ENCODE results near the gene IFIT3. TPM values are rescaled to one million over a fixed set of nuclear protein-coding genes. Genes with fewer than 3 reads are reported as not detected.

Gene IFIT3
- total RNA-seq, 2 experiments from 2014 or later: 11.5 to 12.8 TPM

DNA sequence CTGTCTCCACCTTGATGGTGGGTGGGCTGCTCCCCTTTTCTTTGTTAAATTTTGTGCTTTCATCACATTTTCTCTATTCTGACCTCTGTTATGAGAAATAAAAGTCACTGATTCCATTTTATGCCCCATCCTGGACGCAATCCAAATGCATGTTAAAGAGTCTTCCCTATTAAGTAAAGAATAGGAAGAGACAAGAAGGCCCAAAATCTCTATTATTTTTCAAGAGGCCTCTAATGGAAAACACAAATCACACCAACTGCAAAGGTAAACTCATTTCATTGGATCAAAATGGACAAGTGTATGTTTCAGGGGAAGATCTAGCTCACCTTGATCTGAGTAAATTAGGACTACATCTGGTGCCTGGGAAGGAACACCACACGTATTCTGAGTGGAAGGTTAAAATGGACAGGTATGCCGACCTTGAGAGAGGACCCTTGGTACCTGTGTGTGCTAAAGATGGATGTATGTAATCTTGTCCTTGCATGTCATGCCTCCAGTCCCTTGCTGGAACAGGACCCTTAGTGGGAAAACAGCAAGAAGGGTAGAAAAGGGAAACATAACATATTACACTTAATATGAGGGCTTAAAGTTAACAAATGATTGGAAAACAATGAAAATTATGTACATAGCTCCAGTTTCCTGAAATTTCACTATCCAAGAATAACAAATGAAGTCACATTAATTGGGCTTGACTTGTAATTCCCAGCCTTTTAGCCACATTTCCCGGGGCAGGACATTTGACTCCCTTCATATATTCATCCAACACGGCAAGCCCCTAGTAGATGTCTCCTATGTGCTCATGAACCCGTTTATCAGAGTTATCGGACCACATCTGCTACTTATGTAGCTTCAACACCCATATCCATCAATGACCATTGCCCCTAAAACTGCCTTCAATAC lies 18.4 kb upstream of the IFIT3 start:
- Mint-ChIP-seq H3K27me3 (no peaks in the 10 kb centered on the region), H3K4me1 (ENCODE audit: low read depth) (peaks cover 4% of the 10 kb centered on the region), H3K27ac (no peak overlapping the region), H3K9me3 (peaks cover 5% of the 10 kb centered on the region), H3K36me3 (ENCODE audit: low read depth) (peaks cover 58% of the 10 kb centered on the region), H3K4me3 (no peak overlapping the region)
- CTCF ChIA-PET: no interaction called here
- Histone ChIP-seq H3K4me1 (ENCODE audit: insufficient read depth, low read length) (no peaks in the 10 kb centered on the region), H3K36me3 (ENCODE audit: insufficient read depth, low read length) (peaks cover 30% of the 10 kb centered on the region), H3K27me3 (ENCODE audit: control insufficient read depth in 1 of 2, insufficient read depth in 2 of 2, low read length in 2 of 2) (no peaks in the 10 kb centered on the region), H3K9me3 (ENCODE audit: control insufficient read depth in 1 of 2, insufficient read depth in 1 of 2, low read length in 2 of 2) (peaks cover 0 to 10% of the 10 kb centered on the region in 2 experiments), H3K4me3 (ENCODE audit: low read length) (no peak overlapping the region), H3K27ac (ENCODE audit: low read depth in 1 of 2, low read length in 2 of 2) (no peak overlapping the region)
- ATAC-seq (ENCODE audit: poor library complexity): no peak
- intact Hi-C loops (cut with DNase I, micrococcal nuclease): no loop called here
- no peak for DNase-seq
- POLR2A ChIA-PET: interaction anchor here (1.4 kb wide), 1 partner anchor 18 kb away, joined by 3 read pairs; the partner anchor contains the start of gene IFIT3
- no peak for TF ChIP-seq CTCF (IDR thresholded peaks at IDR 0.05)

- peaks cover 30% of the 10 kb centered on the region for H3K36me3 ChIP-seq (ENCODE audit: insufficient read depth, low read length)
- no peaks in the 10 kb centered on the region for H3K4me1 Mint-ChIP-seq (ENCODE audit: low read depth)
- H3K4me3 Mint-ChIP-seq: no peak overlapping the region
- no peaks in the 10 kb centered on the region for H3K27me3 Mint-ChIP-seq
- H3K36me3 Mint-ChIP-seq (ENCODE audit: low read depth): peaks cover 49% of the 10 kb centered on the region
- peaks cover 5% of the 10 kb centered on the region for H3K9me3 Mint-ChIP-seq
- TF ChIP-seq CTCF (IDR thresholded peaks at IDR 0.05): no peak
- H3K27ac Mint-ChIP-seq: no peak overlapping the region
- POLR2A ChIA-PET: no interaction called here
- H3K4me3 ChIP-seq (ENCODE audit: low read length): no peak overlapping the region
- H3K4me1 ChIP-seq (ENCODE audit: insufficient read depth, low read length): no peaks in the 10 kb centered on the region
- no peak overlapping the region for H3K27ac ChIP-seq (ENCODE audit: low read depth in 1 of 2, low read length in 2 of 2)
- ATAC-seq (ENCODE audit: poor library complexity) (no peak), DNase-seq (no peak)
- CTCF ChIA-PET: no interaction called here
- no peaks in the 10 kb centered on the region for H3K27me3 ChIP-seq (ENCODE audit: control insufficient read depth in 1 of 2, insufficient read depth in 2 of 2, low read length in 2 of 2)
- intact Hi-C loops (cut with DNase I, micrococcal nuclease): no loop called here
- peaks cover 0 to 10% of the 10 kb centered on the region in 2 experiments for H3K9me3 ChIP-seq (ENCODE audit: control insufficient read depth in 1 of 2, insufficient read depth in 1 of 2, low read length in 2 of 2)
Measured at GRCh38 chr10:89310056-89310893, 17.5 kb upstream of the IFIT3 start.

GRCh38 chr10:89312973-89313372 lies 14.8 kb upstream of the IFIT3 start:
- H3K27ac Mint-ChIP-seq: no peak overlapping the region
- ATAC-seq (ENCODE audit: poor library complexity): no peak
- H3K9me3 ChIP-seq (ENCODE audit: control insufficient read depth in 1 of 2, insufficient read depth in 1 of 2, low read length in 2 of 2): peaks cover 0 to under 1% of the 10 kb centered on the region in 2 experiments
- H3K27ac ChIP-seq (ENCODE audit: low read depth in 1 of 2, low read length in 2 of 2): no peak overlapping the region
- H3K9me3 Mint-ChIP-seq: peaks cover under 1% of the 10 kb centered on the region
- peaks cover 6% of the 10 kb centered on the region for H3K36me3 ChIP-seq (ENCODE audit: insufficient read depth, low read length)
- H3K4me3 ChIP-seq (ENCODE audit: low read length): no peak overlapping the region
- no peaks in the 10 kb centered on the region for H3K27me3 ChIP-seq (ENCODE audit: control insufficient read depth in 1 of 2, insufficient read depth in 2 of 2, low read length in 2 of 2)
- no peak for DNase-seq
- H3K4me1 Mint-ChIP-seq (ENCODE audit: low read depth): peaks cover 6% of the 10 kb centered on the region
- intact Hi-C loops (cut with DNase I, micrococcal nuclease): no loop called here
- peaks cover 5% of the 10 kb centered on the region for H3K4me1 ChIP-seq (ENCODE audit: insufficient read depth, low read length)
- H3K27me3 Mint-ChIP-seq: no peaks in the 10 kb centered on the region
- no peak for TF ChIP-seq CTCF (IDR thresholded peaks at IDR 0.05)
- CTCF ChIA-PET: interaction anchor here (0.9 kb wide), 1 partner anchor 11 kb away, joined by 3 read pairs; no protein-coding TSS in a partner anchor
- POLR2A ChIA-PET: no interaction called here
- no peak overlapping the region for H3K4me3 Mint-ChIP-seq
- peaks cover 22% of the 10 kb centered on the region for H3K36me3 Mint-ChIP-seq (ENCODE audit: low read depth)
